ENCODE data around the gene LRRC8B.

The LRRC8B gene

GRCh38 chr1:89573410-89573809 lies 48.8 kb downstream of the LRRC8B start:
- Histone ChIP-seq H3K9ac (ENCODE audit: low read depth, low read length, poor library complexity) (no peak overlapping the region), H3K4me2 (ENCODE audit: insufficient read depth, low read length, poor library complexity, severe bottlenecking) (no peak overlapping the region), H3K9me3 (replicated peaks in 1 of 2; ENCODE audit: control insufficient read depth in 2 of 2, insufficient read depth in 1 of 2, low read depth in 1 of 2, low read length in 2 of 2) (peaks cover 1 to 7% of the 10 kb centered on the region in 2 donors), H4K91ac (ENCODE audit: low read depth, low read length, poor library complexity) (no peak overlapping the region), H4K8ac (ENCODE audit: low read depth, low read length) (no peak overlapping the region), H3K27me3 (ENCODE audit: control insufficient read depth in 3 of 3, insufficient read depth in 3 of 3, low read depth in 1 of 3, low read length in 3 of 3) (no peaks in the 10 kb centered on the region), H3K18ac (ENCODE audit: low read length) (no peak overlapping the region), H3K4me3 (ENCODE audit: low read length in 2 of 2) (no peak overlapping the region), H2BK15ac (ENCODE audit: low read length) (no peak overlapping the region), H2BK120ac (ENCODE audit: low read depth, low read length) (no peak overlapping the region), H3K36me3 (replicated peaks in 1 of 2; ENCODE audit: control insufficient read depth in 2 of 2, insufficient read depth in 2 of 2, low read length in 2 of 2) (peaks cover 0 to 3% of the 10 kb centered on the region in 2 donors), H2BK12ac (ENCODE audit: low read length) (no peak overlapping the region), H3K79me1 (ENCODE audit: low read depth, low read length) (no peaks in the 10 kb centered on the region), H3K14ac (ENCODE audit: low read length) (no peak overlapping the region), H3K23ac (ENCODE audit: low read depth, low read length, poor library complexity) (no peak overlapping the region), H3K4me1 (ENCODE audit: control insufficient read depth in 2 of 2, insufficient read depth in 1 of 2, low read depth in 1 of 2, low read length in 2 of 2) (peaks cover 0 to 10% of the 10 kb centered on the region in 2 donors), H2BK5ac (ENCODE audit: low read length) (no peak overlapping the region), H2AFZ (ENCODE audit: low read length) (no peak overlapping the region), H2AK5ac (ENCODE audit: low read depth, low read length) (no peak overlapping the region), H3K4ac (ENCODE audit: low read length) (no peak overlapping the region), H3K27ac (replicated peaks; ENCODE audit: low read length) (no peak overlapping the region)
- no peak for DNase-seq (ENCODE audit: low spot score)

- Histone ChIP-seq H2AK5ac (ENCODE audit: low read depth, low read length) (no peak overlapping the region), H4K91ac (ENCODE audit: low read depth, low read length, poor library complexity) (no peak overlapping the region), H3K4me2 (ENCODE audit: insufficient read depth, low read length, poor library complexity, severe bottlenecking) (no peak overlapping the region), H2BK5ac (ENCODE audit: low read length) (no peak overlapping the region), H2BK120ac (ENCODE audit: low read depth, low read length) (no peak overlapping the region), H3K79me1 (ENCODE audit: low read depth, low read length) (no peaks in the 10 kb centered on the region), H3K4me3 (ENCODE audit: low read length in 2 of 2) (no peak overlapping the region), H3K27me3 (ENCODE audit: control insufficient read depth in 3 of 3, insufficient read depth in 3 of 3, low read depth in 1 of 3, low read length in 3 of 3) (no peaks in the 10 kb centered on the region), H3K4ac (ENCODE audit: low read length) (no peak overlapping the region), H4K8ac (ENCODE audit: low read depth, low read length) (no peak overlapping the region), H3K9me3 (replicated peaks in 1 of 2; ENCODE audit: control insufficient read depth in 2 of 2, insufficient read depth in 1 of 2, low read depth in 1 of 2, low read length in 2 of 2) (peaks cover 1 to 7% of the 10 kb centered on the region in 2 donors), H3K36me3 (replicated peaks in 1 of 2; ENCODE audit: control insufficient read depth in 2 of 2, insufficient read depth in 2 of 2, low read length in 2 of 2) (peaks cover 0 to 3% of the 10 kb centered on the region in 2 donors), H3K9ac (ENCODE audit: low read depth, low read length, poor library complexity) (no peak overlapping the region), H3K14ac (ENCODE audit: low read length) (no peak overlapping the region), H2BK12ac (ENCODE audit: low read length) (no peak overlapping the region), H2AFZ (ENCODE audit: low read length) (no peak overlapping the region), H3K23ac (ENCODE audit: low read depth, low read length, poor library complexity) (no peak overlapping the region), H3K18ac (ENCODE audit: low read length) (no peak overlapping the region), H2BK15ac (ENCODE audit: low read length) (no peak overlapping the region), H3K4me1 (ENCODE audit: control insufficient read depth in 2 of 2, insufficient read depth in 1 of 2, low read depth in 1 of 2, low read length in 2 of 2) (peaks cover 0 to 10% of the 10 kb centered on the region in 2 donors), H3K27ac (replicated peaks; ENCODE audit: low read length) (peak overlapping the region; percentile 70)
- no CpG with 5 or more reads among the region's 4 CpGs for WGBS, 2 donors (ENCODE audit: extremely low coverage in 2 of 2, insufficient read length in 2 of 2, insufficient replicate concordance in 1 of 2)
- no peak for DNase-seq (ENCODE audit: low spot score)
These were observed 50.0 kb downstream of the LRRC8B start for GRCh38 chr1:89574621-89575020.

GRCh38 chr1:89575207-89575606 lies 50.6 kb downstream of the LRRC8B start:
- peaks cover 0 to 3% of the 10 kb centered on the region in 2 donors for H3K36me3 ChIP-seq (replicated peaks in 1 of 2; ENCODE audit: control insufficient read depth in 2 of 2, insufficient read depth in 2 of 2, low read length in 2 of 2)
- peak overlapping the region; percentile 70 for H3K27ac ChIP-seq (replicated peaks; ENCODE audit: low read length)
- no peak overlapping the region for H3K4me2 ChIP-seq (ENCODE audit: insufficient read depth, low read length, poor library complexity, severe bottlenecking)
- no peak overlapping the region for H2BK5ac ChIP-seq (ENCODE audit: low read length)
- H2AFZ ChIP-seq (ENCODE audit: low read length), result no peak overlapping the region
- no peak overlapping the region for H3K23ac ChIP-seq (ENCODE audit: low read depth, low read length, poor library complexity)
- WGBS, 2 donors (ENCODE audit: extremely low coverage in 2 of 2, insufficient read length in 2 of 2, insufficient replicate concordance in 1 of 2), result no CpG with 5 or more reads among the region's 1 CpG
- H3K4me3 ChIP-seq (ENCODE audit: low read length in 2 of 2), result no peak overlapping the region
- no peak overlapping the region for H3K18ac ChIP-seq (ENCODE audit: low read length)
- no peak overlapping the region for H2BK12ac ChIP-seq (ENCODE audit: low read length)
- no peak overlapping the region for H4K8ac ChIP-seq (ENCODE audit: low read depth, low read length)
- H3K9ac ChIP-seq (ENCODE audit: low read depth, low read length, poor library complexity), result no peak overlapping the region
- peaks cover 1 to 7% of the 10 kb centered on the region in 2 donors for H3K9me3 ChIP-seq (replicated peaks in 1 of 2; ENCODE audit: control insufficient read depth in 2 of 2, insufficient read depth in 1 of 2, low read depth in 1 of 2, low read length in 2 of 2)
- H2AK5ac ChIP-seq (ENCODE audit: low read depth, low read length), result no peak overlapping the region
- DNase-seq (ENCODE audit: low spot score), result no peak
- H3K27me3 ChIP-seq (ENCODE audit: control insufficient read depth in 3 of 3, insufficient read depth in 3 of 3, low read depth in 1 of 3, low read length in 3 of 3), result no peaks in the 10 kb centered on the region
- H2BK120ac ChIP-seq (ENCODE audit: low read depth, low read length), result no peak overlapping the region
- no peak overlapping the region for H3K4ac ChIP-seq (ENCODE audit: low read length)
- no peak overlapping the region for H3K14ac ChIP-seq (ENCODE audit: low read length)
- H4K91ac ChIP-seq (ENCODE audit: low read depth, low read length, poor library complexity), result no peak overlapping the region
- no peaks in the 10 kb centered on the region for H3K79me1 ChIP-seq (ENCODE audit: low read depth, low read length)
- H3K4me1 ChIP-seq (ENCODE audit: control insufficient read depth in 2 of 2, insufficient read depth in 1 of 2, low read depth in 1 of 2, low read length in 2 of 2), result peaks cover 0 to 10% of the 10 kb centered on the region in 2 donors
- H2BK15ac ChIP-seq (ENCODE audit: low read length), result no peak overlapping the region

GRCh38 chr1:89576013-89576412 lies 51.4 kb downstream of the LRRC8B start:
- no peak overlapping the region for H2BK12ac ChIP-seq (ENCODE audit: low read length)
- H3K9me3 ChIP-seq (replicated peaks in 1 of 2; ENCODE audit: control insufficient read depth in 2 of 2, insufficient read depth in 1 of 2, low read depth in 1 of 2, low read length in 2 of 2), result peaks cover 1 to 3% of the 10 kb centered on the region in 2 donors
- no peak overlapping the region for H3K4ac ChIP-seq (ENCODE audit: low read length)
- peak overlapping the region; percentile 34 for H2AFZ ChIP-seq (ENCODE audit: low read length)
- no peak overlapping the region for H2BK120ac ChIP-seq (ENCODE audit: low read depth, low read length)
- H3K27ac ChIP-seq (replicated peaks; ENCODE audit: low read length), result peak overlapping the region; percentile 79
- H3K18ac ChIP-seq (ENCODE audit: low read length), result no peak overlapping the region
- no peak overlapping the region for H2BK15ac ChIP-seq (ENCODE audit: low read length)
- no peak overlapping the region for H2BK5ac ChIP-seq (ENCODE audit: low read length)
- no peak overlapping the region for H3K14ac ChIP-seq (ENCODE audit: low read length)
- no peaks in the 10 kb centered on the region for H3K79me1 ChIP-seq (ENCODE audit: low read depth, low read length)
- no peak overlapping the region for H4K91ac ChIP-seq (ENCODE audit: low read depth, low read length, poor library complexity)
- DNase-seq (ENCODE audit: low spot score), result peak; percentile 57
- H4K8ac ChIP-seq (ENCODE audit: low read depth, low read length), result no peak overlapping the region
- no peak overlapping the region for H3K4me2 ChIP-seq (ENCODE audit: insufficient read depth, low read length, poor library complexity, severe bottlenecking)
- no CpG with 5 or more reads among the region's 3 CpGs for WGBS, 2 donors (ENCODE audit: extremely low coverage in 2 of 2, insufficient read length in 2 of 2, insufficient replicate concordance in 1 of 2)
- no peak overlapping the region for H3K9ac ChIP-seq (ENCODE audit: low read depth, low read length, poor library complexity)
- H3K36me3 ChIP-seq (replicated peaks in 1 of 2; ENCODE audit: control insufficient read depth in 2 of 2, insufficient read depth in 2 of 2, low read length in 2 of 2), result peaks cover 0 to 3% of the 10 kb centered on the region in 2 donors
- no peak overlapping the region for H2AK5ac ChIP-seq (ENCODE audit: low read depth, low read length)
- H3K4me1 ChIP-seq (ENCODE audit: control insufficient read depth in 2 of 2, insufficient read depth in 1 of 2, low read depth in 1 of 2, low read length in 2 of 2), result peaks cover 0 to 10% of the 10 kb centered on the region in 2 donors
- no peaks in the 10 kb centered on the region for H3K27me3 ChIP-seq (ENCODE audit: control insufficient read depth in 3 of 3, insufficient read depth in 3 of 3, low read depth in 1 of 3, low read length in 3 of 3)
- H3K4me3 ChIP-seq (ENCODE audit: low read length in 2 of 2), result no peak overlapping the region
- H3K23ac ChIP-seq (ENCODE audit: low read depth, low read length, poor library complexity), result no peak overlapping the region

Data from neuronal stem cell (in vitro differentiated cells).